ENCODE results near the gene CCL1. TPM values are rescaled to one million over a fixed set of nuclear protein-coding genes. Genes with fewer than 3 reads are reported as not detected.

Gene CCL1
- total RNA-seq, 1 donor from 2014 or later, result not detected

GRCh38 chr17:34314279-34314678 is 48.8 kb downstream of the CCL1 start:
- peak; percentile 29 for DNase-seq
- ATAC-seq, result peak; percentile 71
- intact Hi-C loops (cut with micrococcal nuclease), result no loop called here

GRCh38 chr17:34313164-34313563 is 49.9 kb downstream of the CCL1 start:
- intact Hi-C loops (cut with micrococcal nuclease), result no loop called here
- no peak for DNase-seq
- ATAC-seq, result peak; percentile 81

GRCh38 chr17:34312080-34312479 is 51.0 kb downstream of the CCL1 start:
- intact Hi-C loops (cut with micrococcal nuclease), result no loop called here
- ATAC-seq (peak; percentile 86), DNase-seq (no peak)

- intact Hi-C loops (cut with micrococcal nuclease), result no loop called here
- no peak for ATAC-seq
- no peak for DNase-seq
Measured at GRCh38 chr17:34311291-34311690, 51.7 kb downstream of the CCL1 start.

Other genes starting within 250 kb of the CCL1 start
- 22.3 TPM for gene CCL2, start 107.9 kb downstream of the CCL1 start, total RNA-seq
- not detected for gene CCL7, start 93.0 kb downstream of the CCL1 start, total RNA-seq
- 5.4 TPM for gene CCL11, start 77.5 kb downstream of the CCL1 start, total RNA-seq
- 0.40 TPM for gene CCL8, start 43.8 kb downstream of the CCL1 start, total RNA-seq
- 0.82 TPM for gene CCL13, start 6.8 kb downstream of the CCL1 start, total RNA-seq
- gene TMEM132E, start 216.3 kb upstream of the CCL1 start, total RNA-seq, result not detected